Measurements from ENCODE around the gene NLRP14.

NLRP14 gene

DNA sequence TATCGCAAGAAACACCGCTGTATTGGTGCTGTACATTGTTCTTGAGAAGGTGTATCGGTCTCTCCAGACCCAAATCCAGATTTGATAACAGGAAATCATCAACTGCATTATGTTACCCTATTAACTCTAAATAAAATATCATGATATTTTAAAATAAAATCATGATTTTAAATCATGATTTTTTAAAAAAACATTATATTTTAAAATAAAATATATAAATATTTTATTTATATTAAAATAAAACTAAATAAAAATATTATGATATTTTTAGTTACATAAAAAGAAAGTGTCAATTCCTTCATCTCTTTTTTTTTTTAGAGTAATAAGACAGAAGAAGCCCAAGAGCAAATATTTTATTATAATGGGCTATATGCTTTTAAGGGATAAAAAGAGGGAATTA is 96.1 kb downstream of the NLRP14 start:
- Histone ChIP-seq H3K4me3 (replicated peaks; ENCODE audit: insufficient read depth, low read length) (no peak overlapping the region), H3K27me3 (ENCODE audit: insufficient read depth, poor library complexity, severe bottlenecking) (peaks cover 4% of the 10 kb centered on the region), H3K27ac (replicated peaks) (no peak overlapping the region)
- TF ChIP-seq SPI1 (IDR thresholded peaks at IDR 0.05; ENCODE audit: borderline replicate concordance, low read depth) (no peak), GABPA (IDR thresholded peaks at IDR 0.05; ENCODE audit: low read depth) (no peak), CTCF (IDR thresholded peaks at IDR 0.05; ENCODE audit: insufficient read depth, low read length) (no peak)
- DNase-seq (ENCODE audit: low read depth in 1 of 2, low spot score in 1 of 2) = no peak
